ENCODE results near the gene C1GALT1.
"Not testable (repeated sequence)": the region's sequence is repeated elsewhere in the genome, so short reads cannot be mapped to it uniquely, and the experiment has no call there.

The C1GALT1 gene

DNA sequence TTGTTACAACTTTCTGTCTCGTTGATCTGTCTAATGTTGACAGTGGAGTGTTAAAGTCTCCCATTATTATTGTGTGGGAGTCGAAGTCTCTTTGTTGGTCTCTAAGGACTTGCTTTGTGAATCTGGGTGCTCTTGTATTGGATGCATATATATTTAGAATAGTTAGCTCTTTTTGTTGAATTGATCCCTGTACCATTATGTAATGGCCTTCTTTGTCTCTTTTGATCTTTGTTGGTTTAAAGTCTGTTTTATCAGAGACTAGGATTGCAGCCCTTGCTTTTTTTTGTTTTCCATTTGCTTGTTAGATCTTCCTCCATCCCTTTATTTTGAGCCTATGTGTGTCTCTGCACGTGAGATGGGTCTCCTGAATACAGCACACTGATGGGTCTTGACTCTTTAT, 17.2 kb downstream of the C1GALT1 start:
- DNase-seq (ENCODE audit: low read depth in 1 of 2, low spot score in 1 of 2), result not testable (repeated sequence)

DNA sequence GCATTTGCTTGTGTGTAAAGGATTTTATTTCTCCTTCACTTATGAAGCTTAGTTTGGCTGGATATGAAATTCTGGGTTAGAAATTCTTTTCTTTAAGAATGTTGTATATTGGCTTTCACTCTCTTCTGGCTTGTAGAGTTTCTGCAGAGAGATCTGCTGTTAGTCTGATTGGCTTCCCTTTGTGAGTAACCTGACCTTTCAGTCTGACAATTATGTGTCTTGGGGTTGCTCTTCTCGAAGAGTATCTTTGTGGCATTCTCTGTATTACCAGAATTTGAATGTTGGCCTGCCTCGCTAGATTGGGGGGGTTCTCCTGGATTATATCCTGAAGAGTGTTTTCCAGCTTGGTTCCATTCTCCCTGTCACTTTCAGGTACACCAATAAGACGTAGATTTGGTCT, 17.9 kb downstream of the C1GALT1 start:
- DNase-seq (ENCODE audit: low read depth in 1 of 2, low spot score in 1 of 2), result not testable (repeated sequence)

DNA sequence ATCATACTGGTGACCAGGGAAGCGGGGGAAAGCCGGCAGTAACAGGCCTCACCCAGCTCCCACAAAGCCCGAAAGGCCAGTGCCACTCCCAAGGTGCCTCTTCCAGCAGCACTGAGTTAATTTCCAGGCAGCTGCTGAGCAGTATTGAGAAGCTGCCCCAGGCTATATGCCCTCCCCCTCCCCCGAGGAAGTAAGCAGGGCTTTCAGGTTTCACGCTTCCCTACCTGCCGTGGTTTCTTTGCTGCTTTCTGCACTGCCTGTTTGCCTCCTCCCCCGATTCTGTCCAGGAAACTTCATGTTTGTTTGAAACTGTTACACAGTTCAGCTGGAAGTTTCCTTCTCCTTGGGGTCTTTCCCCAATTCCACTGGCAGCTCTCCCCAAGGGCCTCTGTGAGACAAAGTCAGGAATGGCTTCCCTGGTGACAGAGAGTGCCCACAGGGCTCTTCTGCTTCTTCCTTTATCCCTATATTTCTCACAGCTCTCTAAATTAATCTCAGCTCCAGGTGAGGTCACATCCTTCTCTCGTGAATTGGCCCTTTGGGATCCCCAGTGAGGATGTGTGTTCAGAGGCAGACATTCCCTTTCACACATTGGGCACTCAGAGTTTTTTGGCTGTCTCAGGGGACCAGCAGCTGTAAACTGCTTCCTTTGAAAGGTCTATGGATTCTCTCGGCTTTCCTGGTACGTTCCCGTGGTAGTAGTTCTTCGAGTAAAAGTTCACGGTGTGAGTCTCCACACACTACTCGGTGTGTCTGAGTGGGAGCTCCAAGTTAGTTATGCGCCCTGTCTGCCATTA, 19.4 kb downstream of the C1GALT1 start:
- DNase-seq (ENCODE audit: low read depth in 1 of 2, low spot score in 1 of 2), result peak in 1 of 2 donors; percentile 21

DNA sequence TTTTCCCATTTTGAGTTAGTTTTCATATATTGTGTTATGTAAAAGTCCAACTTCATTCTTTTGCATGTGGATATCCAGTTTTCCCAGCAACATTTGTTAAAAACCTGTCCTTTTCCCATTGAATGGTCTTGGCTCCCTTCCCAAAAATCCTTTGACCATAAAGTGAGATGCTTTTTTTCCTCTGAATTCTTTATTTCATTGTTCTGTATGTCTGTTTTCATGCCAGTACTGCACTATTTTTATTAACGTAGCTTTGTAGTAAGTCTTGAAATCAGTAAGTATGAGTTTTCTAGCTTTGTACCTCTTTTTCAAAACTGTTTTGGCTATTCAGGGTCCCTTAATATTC, 20.0 kb downstream of the C1GALT1 start:
- DNase-seq (ENCODE audit: low read depth in 1 of 2, low spot score in 1 of 2), result no peak

DNA sequence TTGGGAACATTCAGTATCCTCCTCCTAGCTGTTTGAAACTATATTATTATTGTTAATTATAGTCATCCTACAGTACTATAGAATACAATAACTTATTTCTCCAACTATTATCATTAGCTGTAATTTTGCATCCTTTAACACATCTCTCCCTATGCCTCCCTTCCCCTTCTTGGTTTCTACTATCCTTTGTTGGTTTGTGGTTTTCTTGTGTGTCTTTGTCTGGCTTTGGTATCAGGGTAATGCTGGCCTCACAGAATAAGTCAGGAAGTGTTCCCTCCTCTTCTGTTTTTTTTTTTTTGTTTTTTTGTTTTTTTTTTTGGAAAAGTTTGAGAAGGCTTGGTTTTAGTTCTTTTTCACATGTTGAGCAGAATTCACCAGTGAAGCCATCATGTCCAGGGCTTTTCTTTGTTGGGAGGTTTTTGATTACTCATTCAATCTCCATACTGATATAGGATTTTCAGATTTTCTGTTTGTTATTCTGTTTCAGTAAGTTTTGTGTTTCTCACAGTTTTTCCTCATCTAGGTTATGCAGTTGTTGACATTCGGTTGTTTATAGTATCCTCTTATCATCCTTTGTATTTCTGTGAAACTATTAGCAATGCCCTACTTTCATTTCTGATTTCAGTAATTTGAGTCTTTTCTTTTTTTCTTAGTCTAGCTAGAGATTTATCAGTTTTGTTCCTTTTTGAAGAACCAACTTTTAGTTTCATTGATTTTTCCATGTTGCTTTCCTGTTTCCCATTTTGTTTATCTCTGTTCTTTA, 21.6 kb downstream of the C1GALT1 start:
- DNase-seq (ENCODE audit: low read depth in 1 of 2, low spot score in 1 of 2), result no peak

DNA sequence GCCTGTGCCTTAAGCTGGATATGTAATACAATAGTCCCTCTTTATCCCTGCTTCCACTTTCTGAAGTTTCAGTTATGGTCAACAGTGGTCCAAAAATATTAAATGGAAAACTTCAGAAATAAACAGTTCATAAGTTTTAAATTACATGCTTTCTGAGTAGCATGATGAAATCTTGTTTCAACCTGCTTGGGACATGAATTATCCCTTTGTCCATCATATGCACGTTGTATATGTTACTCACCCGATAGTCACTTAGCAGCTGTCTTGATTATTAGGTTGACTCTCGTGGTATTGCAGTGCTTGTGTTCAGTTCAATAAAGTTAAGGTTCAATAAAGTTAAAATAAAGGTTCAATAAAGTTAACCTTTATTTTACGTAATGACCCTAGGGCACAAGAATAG, 25.5 kb downstream of the C1GALT1 start:
- DNase-seq (ENCODE audit: low read depth in 1 of 2, low spot score in 1 of 2), result no peak

DNA sequence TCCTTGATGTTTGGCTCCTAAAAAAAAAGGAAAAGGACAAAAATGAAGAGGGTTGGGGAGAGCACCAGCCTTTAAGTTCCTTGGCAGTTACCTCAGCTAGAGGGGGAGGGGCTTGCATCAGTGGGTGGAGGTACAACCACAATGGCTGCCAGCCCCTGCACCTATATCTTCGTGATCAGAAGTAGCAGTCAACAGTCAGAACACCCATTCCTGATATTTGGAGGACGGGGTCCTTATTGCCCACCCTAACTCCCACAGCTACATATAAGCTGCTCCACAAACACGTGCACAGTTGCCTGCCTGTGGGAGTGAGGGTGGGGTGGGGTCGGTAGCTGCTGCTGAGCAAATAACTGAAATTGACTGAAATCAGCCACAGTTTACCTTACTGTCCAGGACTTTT, 26.2 kb downstream of the C1GALT1 start:
- DNase-seq (ENCODE audit: low read depth in 1 of 2, low spot score in 1 of 2), result no peak

DNA sequence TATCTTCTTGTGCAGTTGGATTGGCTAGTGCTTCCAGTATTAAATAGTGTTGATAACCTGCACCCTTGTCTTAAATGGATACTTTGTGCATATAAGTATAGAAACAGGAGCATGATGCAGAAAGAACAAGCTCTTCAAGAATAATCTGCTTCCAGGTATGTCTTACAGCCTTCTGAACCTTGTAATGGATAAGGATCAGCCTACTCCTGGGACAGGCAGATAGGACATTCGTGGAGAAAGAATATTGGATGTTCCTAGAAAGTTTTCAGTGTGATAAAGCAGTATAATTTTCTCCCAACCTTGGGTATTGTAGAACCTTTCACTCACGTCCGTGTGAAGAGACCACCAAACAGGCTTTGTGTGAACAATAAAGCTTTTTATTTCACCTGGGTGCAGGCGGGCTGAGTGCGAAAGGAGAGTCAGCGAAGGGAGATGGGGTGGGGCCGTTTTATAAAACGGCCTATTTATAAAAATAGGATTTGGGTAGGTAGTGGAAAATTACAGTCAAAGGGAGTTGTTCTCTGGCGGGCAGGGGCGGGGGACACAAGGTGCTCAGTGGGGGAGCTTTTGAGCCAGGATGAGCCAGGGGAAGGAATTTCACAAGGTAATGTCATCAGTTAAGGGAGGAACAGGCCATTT, 27.2 kb downstream of the C1GALT1 start:
- no peak for DNase-seq (ENCODE audit: low read depth in 1 of 2, low spot score in 1 of 2)

DNA sequence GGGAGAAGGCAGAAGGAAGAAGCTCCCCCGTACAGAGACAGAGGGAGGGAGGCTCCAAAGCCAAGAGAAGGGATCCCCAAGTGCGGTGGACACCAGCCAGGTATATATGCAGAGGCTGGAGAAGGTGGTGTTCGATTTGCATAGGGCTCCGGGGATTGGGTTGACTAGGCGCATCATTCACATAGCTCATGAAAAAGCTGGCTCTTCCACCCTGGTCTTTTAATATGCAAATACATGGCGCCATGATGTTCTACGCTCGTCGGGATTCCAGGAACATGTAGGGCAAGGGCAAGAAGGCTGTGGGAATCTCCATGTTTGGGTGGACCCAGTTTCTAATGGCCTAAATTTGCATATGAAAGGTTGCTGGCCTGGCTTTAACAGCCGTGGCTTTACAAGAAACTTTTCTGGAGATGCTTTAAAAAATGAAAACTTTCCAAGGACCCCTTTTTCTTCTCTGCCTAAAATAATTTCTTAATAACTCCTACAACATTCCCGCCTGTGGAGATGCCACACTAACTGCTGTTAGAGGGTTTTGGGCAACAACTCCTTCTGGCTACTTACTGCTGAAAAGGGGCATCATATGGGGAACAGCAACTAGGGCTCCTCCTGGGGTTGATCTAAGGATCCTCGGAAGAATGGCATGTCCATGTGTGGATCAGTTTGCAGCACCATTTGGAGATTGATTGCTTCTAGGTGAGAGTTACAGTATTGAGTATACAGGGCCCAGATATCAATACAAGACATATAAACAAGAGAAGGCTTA, 28.3 kb downstream of the C1GALT1 start:
- DNase-seq (ENCODE audit: low read depth in 1 of 2, low spot score in 1 of 2), result no peak

DNA sequence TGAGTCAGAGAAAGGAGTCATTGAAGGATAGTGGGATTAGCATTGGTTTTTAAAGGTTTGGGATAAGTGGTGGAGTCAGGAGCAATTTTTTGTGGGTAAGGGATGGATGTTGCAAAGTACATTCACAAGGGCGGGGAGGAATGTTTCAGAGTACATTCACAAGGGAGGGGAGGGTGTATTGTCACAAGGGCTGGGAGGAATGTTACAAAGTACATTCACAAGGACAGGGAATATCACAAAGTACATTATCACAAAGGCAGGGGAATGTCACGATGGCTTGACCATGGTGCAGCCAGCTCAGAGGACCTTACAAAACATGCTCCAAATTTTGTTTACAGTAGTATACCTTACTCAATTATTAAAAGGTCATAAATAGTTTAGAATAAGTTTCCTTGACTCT, 30.3 kb downstream of the C1GALT1 start:
- DNase-seq (ENCODE audit: low read depth in 1 of 2, low spot score in 1 of 2), result no peak

DNA sequence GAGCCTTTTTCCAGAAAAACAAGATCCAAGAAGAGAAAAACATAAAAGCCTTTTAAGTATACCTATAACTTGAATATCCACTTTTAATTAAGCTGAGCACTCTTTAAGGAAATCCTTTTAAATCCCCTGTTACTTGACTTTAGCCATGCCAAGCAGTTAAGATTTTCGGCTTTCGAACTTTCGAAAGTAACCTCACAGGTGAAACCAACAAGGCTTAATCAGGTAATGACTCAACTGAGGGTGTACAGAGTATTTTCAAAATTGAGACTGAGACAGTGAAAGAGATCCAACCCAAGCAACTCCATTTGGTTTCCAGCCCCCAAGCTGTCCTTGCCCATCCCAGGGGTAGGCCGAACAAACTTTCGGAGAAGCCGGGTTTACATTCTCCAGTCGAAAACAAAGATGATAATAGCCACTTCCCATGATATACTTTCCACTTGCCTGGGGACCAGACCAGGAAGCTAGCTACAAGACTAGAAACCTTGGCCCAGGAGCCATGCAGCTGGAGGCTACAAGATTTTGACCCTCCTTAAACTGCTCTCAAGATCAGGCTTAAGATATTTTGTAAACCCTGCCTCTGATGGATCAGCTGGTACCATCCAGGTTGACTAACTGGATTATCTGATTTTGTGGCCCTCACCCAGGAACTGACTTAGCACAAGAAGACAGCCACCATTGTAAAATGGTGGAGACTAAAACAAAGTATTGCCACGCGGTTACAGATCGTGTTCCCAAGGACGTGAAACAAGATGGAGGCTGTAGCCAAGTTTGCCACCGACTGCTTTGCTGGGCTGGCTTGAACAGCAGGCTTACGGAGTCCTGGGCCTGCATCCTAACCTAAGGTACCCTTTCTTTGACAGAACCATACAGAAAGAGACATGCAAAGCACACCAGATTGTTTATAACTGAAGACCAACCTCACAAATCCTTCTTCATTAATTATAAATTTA, 32.3 kb downstream of the C1GALT1 start:
- no peak for DNase-seq (ENCODE audit: low read depth in 1 of 2, low spot score in 1 of 2)

DNA sequence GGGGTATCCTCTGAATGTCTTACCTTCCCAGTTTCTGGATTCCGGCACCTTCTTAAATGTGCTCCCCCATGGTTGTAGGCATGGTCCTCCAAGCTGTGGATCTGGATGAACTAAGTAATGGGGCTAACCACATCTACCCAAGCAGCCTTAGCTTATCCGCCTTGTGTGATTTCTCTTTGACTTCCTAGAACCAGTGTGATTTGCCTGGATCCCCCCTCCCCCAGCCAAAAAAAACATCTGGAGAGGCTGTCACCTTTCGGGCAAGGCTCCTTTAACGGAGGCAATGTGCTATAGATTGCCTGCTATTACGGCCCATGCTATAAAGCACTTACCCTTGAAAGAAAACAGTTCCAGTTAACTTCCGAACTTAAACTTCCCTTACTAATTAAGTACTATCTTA, 33.9 kb downstream of the C1GALT1 start:
- no peak for DNase-seq (ENCODE audit: low read depth in 1 of 2, low spot score in 1 of 2)

DNA sequence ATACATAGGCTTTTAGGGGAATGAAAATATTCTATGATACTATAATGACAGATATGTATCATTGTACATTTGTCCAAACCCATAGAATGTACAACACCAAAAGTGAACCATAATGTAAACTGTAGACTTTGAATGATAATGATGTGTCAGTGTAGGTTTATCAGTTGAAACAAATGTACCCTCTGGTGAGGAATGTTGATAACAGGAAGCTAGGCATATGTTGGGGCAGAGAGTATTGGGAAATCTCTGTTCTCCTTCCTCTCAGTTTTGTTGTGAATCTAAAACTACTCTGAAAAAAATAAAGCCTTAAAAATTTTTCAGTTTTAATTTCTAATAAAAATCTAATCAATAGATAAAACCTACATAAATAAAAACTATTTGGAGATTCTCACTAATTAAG, 36.9 kb downstream of the C1GALT1 start:
- no peak for DNase-seq (ENCODE audit: low read depth in 1 of 2, low spot score in 1 of 2)

DNA sequence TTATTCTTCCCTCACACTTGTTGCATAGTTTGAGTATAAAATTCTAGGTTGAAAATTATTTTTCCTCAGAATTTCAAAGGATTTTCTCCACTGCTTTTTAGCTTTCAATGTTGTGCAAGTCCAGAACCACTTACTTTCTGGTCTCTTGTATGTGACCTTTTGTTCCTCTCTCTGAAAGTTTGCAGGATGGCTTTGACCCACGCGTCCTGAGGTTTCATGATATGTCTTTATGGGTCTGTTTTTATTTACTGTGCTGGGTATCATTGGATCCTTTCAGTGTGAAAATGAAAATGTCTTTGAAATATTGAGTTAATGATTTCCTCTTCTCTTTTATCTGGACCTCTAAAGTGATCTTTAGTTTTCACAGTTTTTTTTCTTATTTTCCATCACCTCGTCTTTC, 38.5 kb downstream of the C1GALT1 start:
- DNase-seq (ENCODE audit: low read depth in 1 of 2, low spot score in 1 of 2), result no peak

DNA sequence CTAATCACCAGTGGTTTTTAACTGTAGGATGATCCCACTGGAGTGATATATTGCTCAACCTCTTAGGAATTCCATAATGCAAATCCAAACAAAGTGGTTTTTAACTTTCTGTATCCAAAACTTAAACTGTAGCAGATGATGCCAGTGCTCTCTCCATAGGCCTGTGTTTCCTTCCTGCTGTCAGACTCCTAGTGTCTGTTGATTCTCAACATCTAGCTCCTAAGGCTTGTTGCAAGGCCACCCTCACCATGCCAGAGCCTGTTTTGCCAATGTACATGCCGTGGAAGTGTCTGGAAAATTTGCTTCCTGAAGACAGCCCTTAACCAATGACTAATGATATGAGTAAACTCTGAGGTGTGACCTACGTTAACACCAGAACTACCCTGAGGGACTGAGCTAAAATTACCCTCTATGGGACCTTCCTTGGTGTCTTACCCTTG, 39.3 kb downstream of the C1GALT1 start:
- DNase-seq (ENCODE audit: low read depth in 1 of 2, low spot score in 1 of 2), result no peak

DNA sequence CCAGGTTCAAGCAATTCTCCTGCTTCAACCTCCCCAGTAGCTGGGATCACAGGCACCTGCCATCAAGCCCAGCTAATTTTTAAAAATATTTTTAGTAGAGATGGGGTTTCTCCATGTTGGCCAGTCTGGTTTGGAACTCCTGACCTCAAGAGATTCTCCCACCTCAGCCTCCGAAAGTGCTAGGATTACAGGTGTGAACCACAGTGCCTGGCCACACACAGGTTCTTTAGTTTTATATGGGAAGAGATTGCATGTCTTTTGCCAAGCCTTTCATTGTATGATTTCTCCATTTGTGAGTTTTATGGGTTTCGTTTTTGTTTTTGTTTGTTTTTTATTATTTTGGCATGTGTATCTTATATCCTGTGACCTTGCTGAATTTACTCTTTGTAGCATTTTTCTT, 40.9 kb downstream of the C1GALT1 start:
- no peak for DNase-seq (ENCODE audit: low read depth in 1 of 2, low spot score in 1 of 2)

DNA sequence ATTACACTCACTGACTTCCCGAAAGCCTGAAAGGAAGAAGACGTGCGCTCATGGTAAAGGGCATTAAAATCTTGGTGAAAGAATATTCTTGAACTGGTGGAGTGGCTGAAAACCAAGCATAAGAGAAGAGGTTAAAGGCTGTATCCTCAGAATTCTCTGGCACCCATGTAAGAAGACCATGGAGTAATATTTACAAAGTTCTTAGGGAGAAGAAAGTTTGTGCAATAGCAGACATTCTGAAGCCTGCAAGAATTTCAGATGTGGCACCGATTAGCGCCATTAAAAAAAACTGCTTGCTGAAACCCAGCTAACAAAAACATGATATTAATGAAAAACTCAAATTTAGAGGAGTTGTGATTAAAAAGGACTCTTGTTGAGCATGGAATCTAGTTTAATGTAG, 44.1 kb downstream of the C1GALT1 start:
- no peak for DNase-seq (ENCODE audit: low read depth in 1 of 2, low spot score in 1 of 2)

DNA sequence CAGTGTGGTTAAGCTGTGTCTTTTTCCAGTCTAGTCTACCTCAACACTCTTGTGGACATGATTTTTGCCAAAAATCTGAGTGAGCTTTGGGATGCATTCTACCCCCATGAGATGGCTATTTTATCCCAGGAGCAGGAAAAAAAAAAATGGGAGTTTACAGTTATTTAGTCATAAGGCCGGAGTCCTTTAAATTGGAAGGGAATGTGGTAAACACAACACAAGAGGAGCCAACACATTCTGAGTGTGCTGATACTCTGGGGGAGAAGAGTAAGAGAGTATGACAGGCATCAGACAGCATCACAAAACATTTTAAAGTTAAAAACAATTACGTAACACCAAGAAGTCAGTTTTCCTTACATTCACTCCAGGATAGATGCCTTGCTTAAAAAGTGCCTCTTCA, 46.1 kb downstream of the C1GALT1 start:
- DNase-seq (ENCODE audit: low read depth in 1 of 2, low spot score in 1 of 2), result no peak

DNA sequence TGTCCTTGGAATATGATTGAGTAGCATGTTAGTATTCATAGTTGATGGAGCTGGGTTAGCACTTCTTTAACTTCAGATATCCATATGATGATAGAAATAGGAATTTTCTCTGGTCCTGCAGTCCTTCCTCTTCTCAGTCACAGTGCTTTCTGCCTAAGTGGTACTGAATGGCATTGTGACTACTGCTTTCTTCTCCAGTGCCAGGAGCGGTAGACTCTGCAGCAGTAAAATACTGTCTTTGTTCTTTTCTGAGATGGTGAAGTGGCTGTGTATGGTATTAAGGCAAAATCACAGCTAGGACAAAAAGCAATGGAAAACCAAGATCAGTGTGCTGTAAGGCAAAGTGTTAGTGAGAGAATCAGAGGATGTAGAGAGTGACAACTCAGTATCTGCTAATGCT, 46.6 kb downstream of the C1GALT1 start:
- no peak for DNase-seq (ENCODE audit: low read depth in 1 of 2, low spot score in 1 of 2)

DNA sequence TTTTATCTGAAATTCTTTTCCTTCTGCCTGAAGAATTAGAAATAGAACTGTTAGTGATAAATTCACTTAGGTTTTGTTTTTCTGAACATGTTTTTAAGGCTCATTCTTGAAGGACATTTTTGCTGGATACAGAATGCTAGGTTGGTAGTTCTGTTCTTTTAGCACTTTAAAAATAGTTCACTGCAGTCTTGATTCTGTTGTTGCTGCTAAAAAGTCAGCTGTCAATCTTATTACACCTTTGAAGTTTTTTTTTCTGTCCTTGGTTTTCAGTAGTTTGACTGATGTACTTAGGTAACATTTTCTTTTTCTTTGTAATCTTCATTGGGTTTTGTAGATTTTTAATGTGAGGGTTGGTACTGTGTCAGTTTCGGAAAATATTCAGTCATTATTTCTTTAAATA, 48.7 kb downstream of the C1GALT1 start:
- no peak for DNase-seq (ENCODE audit: low read depth in 1 of 2, low spot score in 1 of 2)
